Sigmoid colon (tissue), 7 donors: ENCODE data around the gene FAM124B. TPM values are rescaled to one million over a fixed set of nuclear protein-coding genes. Genes with fewer than 3 reads are reported as not detected.

Source experiments
- DNase-seq: peaks from one replicate; pipeline ENCODE4 v3.0.0-alpha.2; 2019
- H3K27ac ChIP-seq, 4 donors: fragments of 200-600 bp; sonication (generic); one replicate each; pipeline ENCODE4 v1.5.1; 2016 to 2019; ENCODE audit warnings: mild to moderate bottlenecking in 1 of 4
- H3K27me3 ChIP-seq, 3 donors: fragments of 200-600 bp; sonication (generic); one replicate each; pipeline ENCODE4 v1.5.1; 2019; ENCODE audit warnings: mild to moderate bottlenecking in 1 of 3
- H3K36me3 ChIP-seq, 4 donors: fragments of 200-600 bp; sonication (generic); one replicate each; pipeline ENCODE4 v1.5.1; 2016 to 2019
- H3K4me1 ChIP-seq, 4 donors: fragments of 200-600 bp; sonication (generic); one replicate each; pipeline ENCODE4 v1.5.1; 2017 to 2019
- H3K4me3 ChIP-seq, 4 donors: fragments of 200-600 bp; sonication (generic); one replicate each; pipeline ENCODE4 v1.5.1; 2017 to 2019; ENCODE audit warnings: mild to moderate bottlenecking in 2 of 4, moderate library complexity in 1 of 4
- H3K9me3 ChIP-seq, 4 donors: fragments of 200-600 bp in 3 of 4; sonication (generic) in 3 of 4; one replicate each; pipeline versions ENCODE4 v1.5.1 to v1.6.1; 2013 to 2019
- CTCF ChIP-seq, 4 experiments: fragments of 450-650 bp in 3 of 4; fragments of 200-600 bp in 1 of 4; IDR thresholded peaks; one replicate each; pipeline ENCODE4 v1.5.1; 2016 to 2019; ENCODE audit warnings: antibody characterized with exemption in 4 of 4, mild to moderate bottlenecking in 3 of 4, moderate library complexity in 2 of 4
- EP300 ChIP-seq, 4 donors: sonication (generic); formaldehyde crosslinking; IDR thresholded peaks; one replicate each; pipeline ENCODE4 v1.6.1; 2017; ENCODE audit warnings: antibody characterized with exemption in 4 of 4
- POLR2A ChIP-seq, 2 donors: fragments of 450-650 bp; IDR thresholded peaks; one replicate each; pipeline ENCODE4 v1.6.1; 2016; ENCODE audit warnings: antibody characterized with exemption in 2 of 2, mild to moderate bottlenecking in 2 of 2, moderate library complexity in 2 of 2
- POLR2AphosphoS5 ChIP-seq, 4 donors: sonication (generic); formaldehyde crosslinking; IDR thresholded peaks; one replicate each; pipeline ENCODE4 v1.6.1; 2017; ENCODE audit warnings: antibody characterized with exemption in 4 of 4
- WGBS, 2 donors: extraction: QIAGEN DNeasy Blood & Tissue Kit; methylation state at CpG; one replicate each; pipeline ENCODE4 v1.1.7; 2013; 5-methylcytosine and 5-hydroxymethylcytosine counted together
- intact Hi-C: fragments of 100-400 bp; cut with DNase I; formaldehyde crosslinking; loops from one replicate; pipeline ENCODE4 v1.15.1; 2023
- polyA plus RNA-seq, 3 donors: library from polyadenylated mRNA; stranded (reverse); fragments of 200-250 nt; gene quantifications; one replicate each; pipeline ENCODE4 v1.2.3, GENCODE V29; 2013
- total RNA-seq, 4 donors: library from RNA; depleted of rRNA; stranded (reverse); fragments of >200 nt; gene quantifications; one replicate each; pipeline ENCODE4 v1.1.0, GENCODE V29; 2016
- donor health status: healthy with polysubstance abuse.
- donor health status: Bipolar disorder and iron deficiency.
- donor health status: healthy.

The FAM124B gene
- total and polyA plus RNA-seq, 7 donors: 0.23 to 1.9 (median 0.81) TPM

- Histone ChIP-seq H3K27me3 (no peaks in the 10 kb centered on the region), H3K36me3 (no peaks in the 10 kb centered on the region), H3K27ac (no peak overlapping the region), H3K4me1 (no peaks in the 10 kb centered on the region), H3K4me3 (no peak overlapping the region), H3K9me3 (no peaks in the 10 kb centered on the region)
- TF ChIP-seq POLR2A (IDR thresholded peaks at IDR 0.05): no peak
- TF ChIP-seq CTCF (IDR thresholded peaks at IDR 0.05): no peak
- TF ChIP-seq POLR2AphosphoS5 (IDR thresholded peaks at IDR 0.05): no peak
- no peak for TF ChIP-seq EP300 (IDR thresholded peaks at IDR 0.05)
- 71 to 85% methylated on average over 1 of the region's 1 CpG for WGBS, 2 donors
- DNase-seq: no peak
- intact Hi-C loops: loop anchor here (10.0 kb wide), 1 partner anchor 387 kb away; no protein-coding TSS in a partner anchor
Observed at GRCh38 chr2:224362094-224362493, 39.8 kb downstream of the FAM124B start.

- DNase-seq: no peak
- H3K36me3 ChIP-seq: no peaks in the 10 kb centered on the region
- H3K27me3 ChIP-seq: no peaks in the 10 kb centered on the region
- TF ChIP-seq EP300 (IDR thresholded peaks at IDR 0.05) (no peak), POLR2A (IDR thresholded peaks at IDR 0.05) (no peak), POLR2AphosphoS5 (IDR thresholded peaks at IDR 0.05) (no peak), CTCF (IDR thresholded peaks at IDR 0.05) (no peak)
- 71 to 86% methylated on average over 3 of the region's 3 CpGs for WGBS, 2 donors
- no peak overlapping the region for H3K27ac ChIP-seq
- no peak overlapping the region for H3K4me3 ChIP-seq
- intact Hi-C loops: loop anchor here (10.0 kb wide), 1 partner anchor 386 kb away; no protein-coding TSS in a partner anchor
- H3K4me1 ChIP-seq: no peaks in the 10 kb centered on the region
- H3K9me3 ChIP-seq: no peaks in the 10 kb centered on the region
Observed at GRCh38 chr2:224360801-224361251, 41.1 kb downstream of the FAM124B start.

- Histone ChIP-seq H3K4me1 (no peaks in the 10 kb centered on the region), H3K4me3 (no peak overlapping the region), H3K27me3 (no peaks in the 10 kb centered on the region), H3K9me3 (no peaks in the 10 kb centered on the region), H3K27ac (no peak overlapping the region), H3K36me3 (no peaks in the 10 kb centered on the region)
- TF ChIP-seq CTCF (IDR thresholded peaks at IDR 0.05) (no peak), POLR2AphosphoS5 (IDR thresholded peaks at IDR 0.05) (no peak), EP300 (IDR thresholded peaks at IDR 0.05) (no peak), POLR2A (IDR thresholded peaks at IDR 0.05) (no peak)
- intact Hi-C loops: loop anchor here (5.0 kb wide), 1 partner anchor 418 kb away; no protein-coding TSS in a partner anchor
- DNase-seq: no peak
- WGBS, 2 donors: 70 to 84% methylated on average over 3 of the region's 3 CpGs
Observed at GRCh38 chr2:224359569-224359968, 42.3 kb downstream of the FAM124B start.

GRCh38 chr2:224357098-224357901 lies 44.6 kb downstream of the FAM124B start:
- TF ChIP-seq CTCF (IDR thresholded peaks at IDR 0.05) (peak; percentile 61 to 79 (median 70)), POLR2AphosphoS5 (IDR thresholded peaks at IDR 0.05) (no peak), EP300 (IDR thresholded peaks at IDR 0.05) (no peak), POLR2A (IDR thresholded peaks at IDR 0.05) (no peak)
- Histone ChIP-seq H3K9me3 (no peaks in the 10 kb centered on the region), H3K4me3 (no peak overlapping the region), H3K4me1 (no peaks in the 10 kb centered on the region), H3K36me3 (no peaks in the 10 kb centered on the region), H3K27ac (no peak overlapping the region), H3K27me3 (no peaks in the 10 kb centered on the region)
- intact Hi-C loops: loop anchor here (1.0 to 5.0 kb wide), 2 partner anchors 294 to 420 kb away; no protein-coding TSS in a partner anchor
- no peak for DNase-seq
- WGBS, 2 donors: 48 to 49% methylated on average over 8 of the region's 8 CpGs
